NB4 (cell line): ENCODE results near the gene GPR132.

Experiments used
- DNase-seq: peaks from one replicate; pipeline ENCODE4 v3.0.0; 2010; ENCODE audit warnings: low read depth
- H3K4me3 ChIP-seq: one replicate; pipeline ENCODE4 v1.5.1; 2011; ENCODE audit warnings: mild to moderate bottlenecking, low read depth, low read length, moderate library complexity
- CTCF ChIP-seq: IDR thresholded peaks from one replicate; pipeline ENCODE4 v1.5.1; 2012; ENCODE audit warnings: low read depth, low read length
- MAX ChIP-seq: IDR thresholded peaks from 2 replicates; pipeline ENCODE4 v1.6.1; 2011; ENCODE audit warnings: low read depth, low read length
- MYC ChIP-seq: IDR thresholded peaks from 2 replicates; pipeline ENCODE4 v1.6.1; 2011; ENCODE audit warnings: low read depth, low read length
- POLR2A ChIP-seq: IDR thresholded peaks from 2 replicates; pipeline ENCODE4 v1.6.1; 2011; ENCODE audit warnings: mild to moderate bottlenecking; ENCODE audit not compliant: insufficient read length; ENCODE audit errors: extremely low read depth

The GPR132 gene

DNA sequence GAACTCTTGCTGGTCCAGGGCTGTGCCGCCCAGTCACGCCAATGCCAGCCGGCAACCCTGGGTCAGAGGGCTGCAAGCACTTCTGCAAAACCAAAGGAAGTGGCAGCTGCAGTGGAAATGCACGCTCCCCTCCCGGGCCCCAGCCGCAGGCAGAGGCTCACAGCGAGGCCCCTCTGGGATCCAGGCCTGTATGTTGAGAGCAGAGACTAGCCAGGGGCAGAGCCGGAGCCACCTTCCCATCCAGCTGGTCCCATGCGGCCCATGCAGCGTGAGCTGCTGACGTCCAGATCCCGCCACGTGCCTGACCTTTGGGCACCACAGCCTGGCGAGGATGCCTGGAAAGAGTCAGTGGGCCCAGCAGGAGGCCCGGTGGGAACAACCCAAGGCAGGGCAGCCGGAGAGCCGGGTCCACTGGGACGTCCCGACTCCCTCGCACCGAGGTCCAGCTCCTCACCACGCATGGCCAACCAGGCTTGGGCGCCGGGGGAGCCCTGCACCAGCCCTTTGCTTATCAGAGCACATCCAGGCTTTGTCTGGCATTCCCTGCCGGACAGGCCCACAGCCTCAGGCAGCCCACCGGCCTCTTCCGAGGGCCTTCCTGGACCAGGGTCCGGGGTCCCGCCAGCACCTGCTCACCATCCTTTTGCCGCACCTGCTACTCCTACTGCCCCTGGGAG lies 4.3 kb downstream of the GPR132 start:
- peak; percentile 93 for DNase-seq
- no peak overlapping the region for H3K4me3 ChIP-seq
- peak; percentile 85 for TF ChIP-seq MAX
- no peak for TF ChIP-seq CTCF
- no peak for TF ChIP-seq POLR2A
- TF ChIP-seq MYC = peak; percentile 79

GRCh38 chr14:105059925-105060565 lies 5.2 kb downstream of the GPR132 start:
- no peak overlapping the region for H3K4me3 ChIP-seq
- TF ChIP-seq CTCF = no peak
- TF ChIP-seq MYC = no peak
- no peak for TF ChIP-seq MAX
- no peak for TF ChIP-seq POLR2A
- DNase-seq = no peak

DNA sequence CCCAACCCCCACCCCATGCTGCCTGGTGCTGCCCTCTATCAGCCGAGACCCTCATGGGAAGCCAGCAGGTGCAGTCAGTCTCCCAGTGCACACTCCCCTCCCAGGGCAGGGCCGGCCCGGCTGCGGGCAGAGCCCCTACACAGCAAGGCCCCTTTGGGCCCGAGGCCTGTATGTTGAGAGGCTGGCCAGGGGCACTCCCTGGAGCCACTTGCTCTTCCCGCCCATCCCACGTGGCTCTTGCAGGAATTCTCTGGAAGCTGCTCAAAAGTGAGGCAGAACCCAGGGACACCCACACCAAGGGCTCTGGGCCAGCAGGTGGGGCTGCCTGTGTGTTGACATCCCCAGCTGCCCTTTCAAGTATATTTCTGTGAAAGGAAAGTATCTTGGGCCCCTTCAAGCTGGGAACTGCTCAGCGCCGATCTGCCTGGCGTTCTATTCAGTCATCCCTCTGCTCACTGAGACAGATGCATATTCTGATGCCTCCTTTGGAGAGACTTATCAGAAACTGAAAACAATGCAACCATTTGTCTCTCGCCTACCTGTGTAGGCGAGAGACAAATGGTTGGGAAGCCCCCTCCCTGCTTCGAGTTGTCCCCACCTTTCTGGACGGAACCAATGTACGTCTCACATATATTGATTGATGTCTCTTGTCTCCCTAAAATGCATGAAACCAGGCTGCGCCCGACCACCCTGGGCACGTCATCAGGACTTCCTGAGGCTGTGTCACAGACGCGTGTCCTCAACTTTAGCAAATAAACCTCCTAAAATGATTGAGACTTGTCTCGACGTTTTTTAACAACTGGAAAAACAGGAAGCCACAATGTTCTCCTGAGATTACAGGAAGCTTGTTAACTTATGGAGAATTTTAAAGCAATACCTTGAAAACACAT lies 6.0 kb downstream of the GPR132 start:
- TF ChIP-seq MAX (no peak), POLR2A (no peak), CTCF (no peak), MYC (no peak)

GRCh38 chr14:105058521-105059034 lies 6.7 kb downstream of the GPR132 start:
- TF ChIP-seq MYC (no peak), MAX (no peak), CTCF (no peak), POLR2A (no peak)
- no peak overlapping the region for H3K4me3 ChIP-seq

More for the DNA sequence above, 6.0 kb downstream of the GPR132 start:
- no peak overlapping the region for H3K4me3 ChIP-seq
- peak; percentile 49 for DNase-seq

GRCh38 chr14:105056303-105056831 lies 8.9 kb downstream of the GPR132 start:
- DNase-seq = no peak
- TF ChIP-seq MYC = no peak
- TF ChIP-seq POLR2A = no peak
- TF ChIP-seq MAX = no peak
- no peak for TF ChIP-seq CTCF
- H3K4me3 ChIP-seq = no peak overlapping the region

More at GRCh38 chr14:105058521-105059034, 6.7 kb downstream of the GPR132 start:
- no peak for DNase-seq
